HG03342 (cell line): ENCODE results near the gene SMIM38.

Experiments
- ATAC-seq: cut with Tn5 transposase; IDR thresholded peaks from one replicate; pipeline ENCODE4 v1.9.1; 2021; ENCODE audit warnings: mild to moderate bottlenecking, moderate library complexity; ENCODE audit not compliant: unreplicated experiment

Gene SMIM38

DNA sequence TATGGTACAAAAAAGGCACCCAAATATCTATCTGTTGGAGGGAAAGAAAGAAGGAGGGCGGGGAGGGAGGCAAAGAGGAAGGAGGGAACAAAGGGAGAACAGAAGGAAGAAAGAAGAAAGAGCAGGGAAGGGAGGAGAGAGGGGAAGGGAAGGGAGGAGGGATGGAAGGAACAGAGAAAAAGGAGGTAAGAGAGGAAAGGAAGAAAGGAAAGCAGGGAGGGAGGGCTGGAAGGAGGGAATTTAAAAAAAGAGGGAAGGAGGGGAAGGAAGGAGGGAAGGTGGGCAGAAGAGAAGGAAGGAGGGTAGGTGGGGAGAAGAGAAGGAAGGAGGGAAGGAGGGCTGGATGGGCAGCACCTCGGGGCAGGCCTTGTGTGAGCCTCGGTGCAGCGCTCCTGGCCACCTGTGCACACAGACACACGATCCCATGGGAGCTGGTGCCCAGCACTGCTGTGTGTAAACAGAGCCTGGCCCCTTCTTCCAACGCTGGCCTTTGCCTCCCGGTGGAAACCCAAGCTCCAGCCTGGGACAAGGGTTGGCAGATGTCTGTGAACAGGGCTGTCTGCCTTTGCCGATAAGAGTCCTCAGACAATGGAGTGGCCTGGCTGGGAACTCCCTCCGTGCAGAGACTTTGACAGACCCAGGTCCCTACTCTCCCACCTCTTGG is 23.2 kb downstream of the SMIM38 start:
- no peak for ATAC-seq

DNA sequence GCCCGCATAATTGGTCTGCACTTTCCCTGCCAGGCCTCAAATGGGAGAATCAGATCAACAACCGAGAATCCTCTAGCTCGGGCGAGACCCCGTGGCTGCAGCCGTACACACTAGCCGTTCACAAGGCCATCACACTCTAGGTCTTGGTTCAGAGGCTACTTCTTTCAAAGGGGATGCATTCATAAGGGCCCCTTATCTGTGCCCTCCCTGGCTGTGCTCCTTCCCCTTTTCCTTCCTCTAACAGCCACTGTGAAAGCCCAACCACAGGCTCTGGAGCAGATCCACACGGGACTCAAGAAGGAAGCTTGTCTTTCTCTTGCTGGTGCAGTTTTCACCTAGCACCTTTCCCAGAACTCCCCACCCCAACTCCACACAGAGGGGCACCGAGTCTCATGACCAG is 24.5 kb downstream of the SMIM38 start:
- no peak for ATAC-seq

DNA sequence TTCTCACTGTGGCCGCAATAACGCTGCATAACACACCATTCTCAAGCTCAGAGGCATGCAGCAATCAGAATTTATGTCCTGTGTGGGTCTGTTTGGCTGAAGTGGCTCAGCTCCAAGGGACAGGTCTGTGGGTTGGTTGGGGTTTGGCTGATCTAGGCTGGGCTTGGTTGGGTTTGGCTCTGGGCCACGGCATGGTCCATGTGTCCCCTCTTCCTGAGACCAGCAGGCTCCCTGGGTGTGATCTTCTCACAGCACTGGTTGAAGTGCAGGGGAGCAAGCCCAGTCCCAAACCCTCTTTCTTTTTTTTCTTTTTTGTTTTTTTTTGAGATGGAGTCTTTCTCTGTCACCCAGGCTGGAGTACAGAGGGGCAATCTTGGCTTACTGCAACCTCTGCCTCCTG is 25.0 kb downstream of the SMIM38 start:
- ATAC-seq: no peak

DNA sequence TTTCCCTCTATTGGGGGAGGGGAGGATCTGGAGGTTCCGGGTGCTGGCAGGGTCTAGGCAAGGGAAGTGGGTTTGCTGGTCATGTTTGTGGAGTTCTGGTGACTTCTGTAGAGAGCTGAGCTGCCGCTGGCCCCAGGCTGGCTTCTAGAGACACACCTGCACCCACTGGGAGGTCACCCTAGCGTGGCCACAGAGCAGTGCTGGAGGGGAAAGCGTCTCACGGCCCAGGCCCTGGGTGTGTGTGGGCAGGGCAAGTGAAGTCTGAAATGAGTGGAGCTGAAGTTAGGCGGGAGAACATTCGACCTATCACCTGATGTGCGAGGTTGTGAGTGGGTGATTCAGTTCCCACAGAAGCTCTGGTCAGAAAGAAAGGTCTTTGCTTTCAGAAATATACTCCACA is 27.9 kb downstream of the SMIM38 start:
- ATAC-seq: no peak

DNA sequence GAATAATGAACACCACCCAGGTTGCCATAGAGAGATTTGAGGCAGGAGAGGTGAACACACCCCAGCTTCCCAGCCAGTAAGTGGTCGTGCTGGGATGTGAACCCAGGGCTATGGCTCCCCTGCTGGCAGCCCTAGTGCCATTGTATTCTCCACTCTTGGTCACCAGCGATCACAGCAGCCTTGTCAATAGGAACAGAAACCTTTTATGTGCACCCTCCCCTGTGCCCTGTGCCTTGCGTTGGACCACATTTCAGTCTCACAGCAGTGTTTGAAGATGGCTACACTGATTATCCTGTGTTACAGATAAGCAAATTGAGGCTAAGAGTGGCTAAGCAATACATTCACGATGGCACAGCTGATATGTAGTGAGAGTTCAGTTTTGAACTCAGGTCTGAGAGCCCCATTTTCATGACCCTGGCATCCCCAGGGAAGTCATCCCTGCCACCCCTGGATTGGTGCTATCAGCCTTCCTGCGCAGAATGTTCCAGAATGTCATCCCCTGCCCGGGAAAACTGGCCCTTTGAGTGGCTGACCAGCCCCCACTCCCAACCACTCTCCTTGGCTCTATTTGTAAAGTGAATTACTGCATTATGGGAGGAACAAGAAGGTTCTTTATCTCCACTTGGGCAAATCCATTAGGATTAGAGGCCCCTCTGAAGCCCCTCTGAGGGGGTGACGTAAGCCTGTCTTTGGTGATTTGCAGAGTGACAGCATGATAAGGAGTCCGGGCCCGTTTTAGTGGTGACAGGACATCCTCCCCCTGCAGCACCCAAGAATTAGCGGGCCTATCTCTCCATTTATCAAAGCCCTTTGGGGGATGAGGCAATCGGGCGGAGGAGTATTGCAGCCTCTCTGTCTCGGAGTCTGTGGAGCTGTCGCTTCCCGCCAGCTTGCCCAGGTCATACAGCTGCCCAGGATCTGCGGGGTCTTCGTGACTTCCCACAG is 30.9 kb downstream of the SMIM38 start:
- no peak for ATAC-seq

DNA sequence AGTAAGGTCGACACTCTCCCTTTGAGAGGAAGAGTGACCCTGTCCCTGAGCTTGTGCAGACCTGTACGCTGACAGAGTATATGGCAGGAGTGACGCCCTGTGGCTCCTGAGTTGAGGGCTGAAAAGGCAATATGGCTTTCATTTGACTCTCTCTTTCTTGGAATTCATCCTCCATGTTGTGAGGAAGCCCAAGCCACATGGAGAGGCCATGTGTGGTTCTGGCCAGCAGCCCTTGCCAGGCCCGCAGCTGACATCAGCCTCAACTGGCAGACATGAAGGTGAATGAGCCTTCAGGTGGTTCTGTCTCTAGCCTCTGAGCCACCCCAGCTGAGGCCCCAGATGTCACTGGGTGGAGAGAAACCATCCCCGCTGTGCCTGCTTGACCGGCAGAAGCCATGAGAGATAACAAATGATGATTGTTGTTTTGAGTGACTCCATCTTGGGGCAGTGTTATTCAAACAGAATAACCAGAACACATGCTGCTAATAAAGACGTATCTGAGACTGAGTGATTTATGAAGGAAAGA is 31.9 kb downstream of the SMIM38 start:
- no peak for ATAC-seq

DNA sequence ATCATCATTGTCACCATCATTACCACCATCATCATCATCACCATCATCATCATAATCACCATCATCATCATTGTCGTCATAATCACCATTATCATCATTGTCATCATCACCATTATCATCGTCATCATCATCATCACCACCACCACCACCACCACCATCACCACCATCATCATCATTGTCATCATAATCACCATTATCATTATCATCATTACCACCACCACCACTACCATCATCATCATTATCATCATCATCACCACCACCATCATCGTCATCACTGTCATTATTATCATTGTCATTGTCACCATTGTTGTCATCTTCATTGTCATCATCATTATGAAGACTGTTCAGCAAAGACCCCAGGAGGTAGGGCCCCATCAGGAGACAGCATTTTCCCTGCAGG is 33.3 kb downstream of the SMIM38 start:
- ATAC-seq: no peak

DNA sequence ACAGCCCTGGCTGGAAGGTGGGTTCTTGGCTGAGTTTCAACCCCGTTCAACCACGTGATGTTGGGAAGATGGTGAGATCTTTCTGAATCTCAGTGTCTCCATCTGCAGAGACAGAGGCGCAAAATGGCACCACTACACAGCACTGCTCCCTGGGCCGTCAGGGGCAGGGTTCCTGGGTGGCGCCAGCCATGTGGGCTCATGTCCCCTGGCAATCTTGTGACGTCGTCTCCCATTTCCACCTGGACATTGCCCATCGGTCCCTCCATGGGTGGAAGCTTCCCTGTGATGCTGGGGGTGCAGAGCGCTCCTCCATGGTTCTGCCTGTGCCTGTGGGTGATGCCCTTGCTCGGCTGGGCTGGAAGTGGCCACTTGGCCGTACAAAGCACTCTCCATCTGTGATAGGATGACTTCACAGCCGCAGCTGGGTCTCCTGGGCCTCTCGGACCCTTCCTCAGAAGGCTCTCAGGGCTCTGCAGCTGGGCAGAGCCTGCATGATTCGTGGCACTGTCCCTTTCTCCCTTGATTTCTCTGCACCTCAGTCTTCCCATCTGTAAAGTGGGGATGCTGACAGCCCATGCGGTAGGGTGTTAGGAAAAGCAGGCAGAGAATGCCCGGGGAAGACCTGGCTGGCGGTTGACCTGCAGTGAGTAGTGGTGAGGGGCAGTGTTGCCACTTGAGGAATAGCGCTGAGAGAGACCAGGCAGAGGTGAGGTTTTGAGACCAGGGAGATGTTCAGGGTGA is 35.2 kb downstream of the SMIM38 start:
- no peak for ATAC-seq

DNA sequence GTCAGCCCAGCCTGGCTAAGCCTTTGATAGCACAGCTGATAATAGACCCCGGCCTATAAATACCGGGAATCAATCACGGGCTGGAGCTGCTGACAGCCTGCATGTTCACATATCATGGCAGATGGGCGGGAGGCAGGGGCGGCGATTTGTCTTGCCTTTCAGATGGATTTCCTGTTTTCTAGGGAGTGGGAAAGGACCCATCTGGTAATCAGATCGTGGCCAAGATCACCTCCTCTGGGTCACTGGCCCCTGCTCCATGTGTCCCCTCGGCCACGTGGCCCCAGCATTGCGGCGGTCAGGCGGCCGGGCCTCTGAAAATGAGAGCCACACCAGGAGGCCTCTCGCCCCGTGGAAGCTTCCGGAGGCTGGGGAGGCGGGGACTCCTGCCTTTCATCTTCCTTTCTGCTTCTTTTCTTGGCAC is 36.6 kb downstream of the SMIM38 start:
- no peak for ATAC-seq

DNA sequence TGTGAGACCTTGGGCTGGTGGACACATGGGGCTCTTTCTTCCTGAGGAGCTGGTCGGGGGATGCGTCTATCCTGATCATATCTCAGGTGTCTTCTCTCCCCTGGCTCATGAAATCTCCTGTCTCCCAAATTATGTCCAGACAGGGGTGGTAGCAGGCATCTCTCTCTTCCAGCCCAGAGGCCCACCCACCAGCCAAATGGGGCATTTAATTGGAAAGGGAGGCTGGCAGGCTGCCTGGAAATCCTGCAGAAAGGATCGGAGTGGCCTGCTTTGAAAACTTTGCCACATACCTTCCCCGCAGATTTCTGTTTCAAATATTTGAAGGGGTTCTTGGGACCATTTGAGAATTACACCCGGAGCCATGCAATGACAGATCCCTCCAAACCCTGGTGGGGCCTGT is 37.4 kb downstream of the SMIM38 start:
- ATAC-seq: no peak

DNA sequence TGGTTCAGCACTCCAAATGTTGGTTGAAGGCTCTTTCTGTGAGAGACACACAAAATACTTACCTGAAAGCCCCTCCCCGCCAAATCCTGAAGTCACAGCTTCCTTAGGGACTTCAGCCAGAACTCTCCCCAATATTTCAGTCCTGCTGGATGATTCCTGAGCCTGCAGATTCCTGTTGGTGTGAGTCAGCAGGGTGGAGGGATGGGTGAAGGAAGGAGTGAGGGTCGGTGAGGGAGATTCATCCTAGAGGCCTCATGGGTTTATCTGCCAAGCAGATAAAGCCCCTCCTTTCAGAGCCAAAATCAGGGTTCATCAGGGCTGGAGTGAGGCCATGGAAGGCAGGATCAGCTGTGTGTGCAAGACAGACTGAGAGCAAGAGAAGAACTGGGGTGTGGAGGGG is 37.9 kb downstream of the SMIM38 start:
- no peak for ATAC-seq

DNA sequence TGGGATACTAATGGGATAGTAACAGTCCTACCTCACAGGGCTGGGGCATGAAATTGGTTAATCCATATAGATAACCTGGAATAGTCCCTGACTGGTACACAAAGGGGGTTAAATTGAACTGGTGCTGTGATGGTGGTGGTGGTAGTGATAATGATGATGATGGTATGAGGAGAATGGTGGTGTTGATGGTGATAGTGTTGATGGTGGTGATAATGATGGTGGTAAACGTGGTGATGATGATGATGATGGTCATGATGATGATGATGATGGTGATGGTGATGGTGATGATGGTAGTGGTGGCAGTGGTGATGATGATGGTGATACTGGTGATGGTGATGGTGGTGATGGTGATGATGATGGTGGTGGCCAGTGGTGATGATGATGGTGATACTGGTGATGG is 38.7 kb downstream of the SMIM38 start:
- no peak for ATAC-seq

DNA sequence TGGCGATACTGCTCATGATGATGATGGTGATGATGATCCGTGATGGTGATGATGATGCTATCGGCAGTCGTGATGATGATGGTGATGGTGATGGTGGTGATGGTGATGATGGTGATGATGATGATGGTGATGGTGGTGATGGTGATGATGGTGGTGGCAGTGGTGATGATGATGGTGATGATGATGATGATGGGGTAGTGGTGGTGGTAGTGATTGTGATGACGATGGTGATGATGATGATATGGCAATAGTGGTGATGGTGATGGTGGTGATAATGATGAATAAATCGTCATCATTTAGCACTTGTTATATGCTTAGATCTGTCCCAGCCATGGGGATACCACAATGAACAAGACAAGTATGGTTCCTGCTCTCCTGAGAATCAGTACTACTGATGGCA is 39.2 kb downstream of the SMIM38 start:
- ATAC-seq: no peak

DNA sequence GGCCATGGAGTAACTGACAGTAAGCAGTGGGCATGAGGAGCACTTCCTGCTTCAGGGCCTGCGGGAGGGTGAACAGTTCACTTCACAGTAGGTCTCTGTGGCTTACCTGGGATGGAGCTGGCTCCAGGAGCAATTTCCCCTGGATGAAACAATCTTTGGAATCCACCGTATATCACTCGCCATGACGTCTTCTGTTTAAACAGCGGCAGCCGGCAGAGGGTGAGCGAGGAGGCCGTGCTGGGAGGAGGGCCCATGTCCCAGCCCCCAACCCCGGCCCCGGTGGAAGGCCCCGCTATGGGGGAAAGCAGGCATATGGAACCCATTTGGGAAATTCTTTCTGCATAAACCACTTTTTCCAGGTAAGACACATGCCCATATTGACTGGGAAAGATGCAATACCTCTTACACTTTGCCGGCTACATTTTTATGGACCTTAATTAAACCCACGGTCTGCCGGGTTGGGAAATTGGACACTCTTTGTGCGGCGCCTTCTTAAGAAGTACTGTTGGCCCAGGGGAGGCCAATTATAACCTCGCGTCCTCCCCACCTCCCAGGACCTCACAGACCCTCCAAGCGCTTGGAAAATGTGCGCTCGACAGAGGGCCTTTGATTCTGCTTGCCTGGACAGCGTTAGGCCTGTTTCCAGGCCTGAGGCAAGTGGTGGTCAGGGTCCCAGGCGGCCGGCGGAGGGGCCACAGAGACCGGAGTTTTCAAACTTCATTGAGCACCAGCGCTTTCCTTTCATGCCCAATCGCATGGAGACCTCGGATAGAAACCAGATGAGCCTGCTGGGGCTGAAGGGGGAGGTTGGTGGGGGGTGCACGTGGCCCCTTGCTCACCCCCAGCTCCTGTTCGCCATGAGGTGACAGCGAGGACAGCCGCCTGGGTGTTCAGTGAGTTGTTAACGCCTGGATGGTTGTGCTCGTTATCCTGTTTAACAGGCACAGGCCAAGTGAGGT is 40.4 kb downstream of the SMIM38 start:
- no peak for ATAC-seq

DNA sequence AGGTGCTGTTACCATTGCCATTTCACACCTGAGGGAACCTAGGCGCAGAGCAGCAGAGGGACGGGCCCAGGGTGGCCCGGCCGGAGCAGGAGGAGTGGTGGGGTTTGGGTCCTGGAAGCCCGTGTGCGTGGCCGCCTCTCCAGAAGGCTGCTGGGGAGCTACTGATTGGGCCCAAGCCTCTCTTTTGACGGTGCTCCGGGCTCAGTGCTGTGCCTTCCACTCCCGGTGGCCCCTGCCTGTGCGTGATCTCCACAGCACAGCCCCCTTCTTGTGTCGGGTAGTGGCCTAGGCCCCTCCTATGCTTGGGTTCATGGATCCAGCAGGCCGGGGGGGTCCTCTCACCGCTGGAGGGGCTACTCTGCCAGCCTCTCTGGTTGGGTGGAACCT is 41.0 kb downstream of the SMIM38 start:
- ATAC-seq: no peak

DNA sequence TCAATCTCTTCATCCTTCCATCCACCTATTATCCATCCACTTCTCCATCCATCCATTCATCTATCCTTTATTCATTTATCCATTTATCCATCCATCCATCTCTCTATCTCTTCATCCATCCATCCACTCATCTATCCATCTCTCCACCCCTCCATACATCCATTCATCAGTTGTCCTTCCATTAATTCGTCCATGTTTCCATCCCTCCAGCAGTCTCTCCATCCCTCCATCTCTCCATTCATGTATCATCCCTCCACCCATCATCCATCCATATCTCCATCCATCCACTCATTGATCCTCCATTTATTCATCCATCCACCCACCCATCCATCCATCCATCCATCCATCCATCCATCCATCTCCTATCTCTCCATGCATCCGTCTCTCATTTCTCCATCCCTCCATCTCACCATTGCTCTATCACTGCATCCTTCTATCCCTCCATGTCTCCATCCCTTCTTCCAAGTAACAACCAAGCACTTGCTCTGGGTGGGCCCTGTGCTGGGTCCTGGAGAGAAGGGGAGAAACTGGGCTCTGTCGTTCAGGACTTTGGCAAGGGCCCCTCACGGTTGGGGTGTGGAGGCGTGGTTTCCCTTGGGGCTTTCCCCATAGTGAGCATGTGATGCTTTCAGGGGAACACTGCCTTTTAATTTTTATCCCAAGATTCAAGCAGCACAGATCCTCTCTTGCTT is 43.3 kb downstream of the SMIM38 start:
- no peak for ATAC-seq

DNA sequence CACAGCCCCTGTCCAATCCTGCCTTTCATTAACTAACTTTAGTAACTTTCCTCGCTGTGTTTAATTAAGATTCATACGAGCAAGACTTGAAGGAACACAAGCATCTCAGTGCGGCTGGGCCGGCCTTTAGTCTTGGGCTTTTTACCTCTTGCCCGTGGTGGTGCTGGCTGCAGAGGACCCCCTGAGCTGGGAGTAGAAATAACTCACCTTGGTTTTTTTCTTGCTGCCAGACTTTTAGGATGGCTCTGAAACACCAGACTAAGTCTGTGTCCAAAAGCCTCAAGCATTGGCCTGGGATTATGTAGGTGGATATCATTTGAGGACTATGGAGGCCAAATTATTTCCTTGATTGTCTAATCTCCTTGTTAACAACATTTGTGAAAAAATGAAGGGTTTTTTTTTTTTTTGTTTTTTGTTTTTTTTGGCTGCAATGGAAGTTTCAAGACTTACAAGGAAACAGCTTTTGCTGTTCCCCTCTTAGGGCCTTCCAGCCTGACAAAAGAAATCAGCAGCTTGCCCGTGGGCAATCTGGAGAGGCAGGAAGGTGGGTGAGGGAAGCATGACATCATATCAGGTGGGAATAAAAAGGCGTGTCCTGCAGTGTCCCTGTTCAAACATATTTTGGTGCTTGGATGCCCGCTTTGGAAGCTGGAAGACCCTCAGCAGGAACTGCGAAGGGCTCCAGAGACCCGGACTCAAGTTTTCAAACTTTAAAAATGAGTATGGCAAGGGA is 44.0 kb downstream of the SMIM38 start:
- no peak for ATAC-seq

DNA sequence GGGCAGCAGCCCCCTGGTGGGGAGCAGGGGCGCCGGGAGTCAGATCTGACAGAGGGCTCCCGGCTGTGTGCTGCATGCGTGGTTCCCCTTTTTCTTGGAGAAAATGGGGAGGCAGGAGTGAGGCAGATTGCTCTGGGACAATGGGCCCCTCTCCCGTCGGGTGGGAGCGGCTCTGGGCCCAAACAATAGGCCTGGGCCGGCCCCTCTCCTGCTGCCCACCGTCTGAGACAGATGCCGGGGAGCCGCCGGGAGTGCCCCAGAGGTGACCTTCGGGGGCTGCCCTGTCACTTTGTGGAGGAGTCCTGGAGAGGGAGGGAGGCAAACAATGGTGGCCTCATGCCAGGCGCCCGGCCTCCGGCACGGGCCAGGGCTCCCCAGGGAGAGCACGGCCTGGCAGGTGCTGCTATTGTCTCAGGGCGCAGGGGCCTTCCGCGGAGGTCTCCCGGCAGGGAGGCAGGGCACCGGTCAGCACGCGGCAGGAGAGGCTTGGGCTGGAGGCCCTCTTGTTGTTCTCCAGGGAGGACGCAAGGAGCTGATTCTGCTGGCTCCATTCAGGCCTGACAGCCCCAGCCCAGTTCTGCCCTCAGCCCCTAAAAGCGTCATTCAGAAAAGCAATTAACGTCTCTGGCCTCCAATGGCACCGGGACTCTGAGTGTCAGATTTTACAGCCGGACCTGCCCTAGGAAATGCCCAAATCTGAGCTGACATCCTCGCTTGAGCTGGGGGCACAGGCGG is 44.8 kb downstream of the SMIM38 start:
- no peak for ATAC-seq

DNA sequence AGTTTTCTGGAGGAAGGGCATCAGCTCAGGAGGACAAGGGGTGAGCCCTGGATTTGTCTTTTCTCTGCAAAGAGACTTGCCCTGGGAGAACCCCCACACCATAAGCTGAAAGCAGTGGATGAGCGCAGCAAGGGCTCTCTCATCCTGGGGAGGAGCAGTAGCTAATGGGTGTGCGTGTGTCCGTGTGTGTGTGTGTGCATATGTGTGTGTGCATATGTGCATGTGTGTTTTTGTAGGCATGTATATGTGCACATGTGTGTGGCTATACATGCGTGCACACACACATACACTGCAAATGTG is 45.3 kb downstream of the SMIM38 start:
- no peak for ATAC-seq
